Activated naive CD4-positive, alpha-beta T cell treated with anti-CD3 and anti-CD28 coated beads, Interleukin-2, amount 50 U/mL, for 24 hours (primary cell): ENCODE data around the gene MLLT1.
A peak's percentile ranks its signal among the peaks of the same experiment; 100 is the strongest.
"Not testable (repeated sequence)": the region's sequence is repeated elsewhere in the genome, so short reads cannot be mapped to it uniquely, and the experiment has no call there.

ENCODE experiments used
- H3K27ac Mint-ChIP-seq: one replicate; pipeline ENCODE4 v1.8.0; 2021; ENCODE audit warnings: mild to moderate bottlenecking, mixed read lengths
- H3K27me3 Mint-ChIP-seq: one replicate; pipeline ENCODE4 v1.8.0; 2021; ENCODE audit warnings: mixed read lengths
- H3K36me3 Mint-ChIP-seq: one replicate; pipeline ENCODE4 v1.8.0; 2021; ENCODE audit warnings: mixed read lengths
- H3K4me1 Mint-ChIP-seq: one replicate; pipeline ENCODE4 v1.8.0; 2021; ENCODE audit warnings: mixed read lengths
- H3K4me3 Mint-ChIP-seq: one replicate; pipeline ENCODE4 v1.8.0; 2021; ENCODE audit warnings: mild to moderate bottlenecking, mixed read lengths
- H3K9me3 Mint-ChIP-seq: one replicate; pipeline ENCODE4 v1.8.0; 2021; ENCODE audit warnings: mixed read lengths

Gene MLLT1

GRCh38 chr19:6279931-6280591 is at the start of gene MLLT1:
MLLT1 (minus strand) TSS chr19:6279975; CDS start chr19:6279784, 191 bp downstream.
- peaks cover 4% of the 10 kb centered on the region for H3K36me3 Mint-ChIP-seq
- peaks cover 42% of the 10 kb centered on the region for H3K4me1 Mint-ChIP-seq
- no peaks in the 10 kb centered on the region for H3K9me3 Mint-ChIP-seq
- peak within 1 kb of the TSS; percentile 98 for H3K27ac Mint-ChIP-seq
- H3K27me3 Mint-ChIP-seq: no peaks in the 10 kb centered on the region
- peak within 1 kb of the TSS; percentile 98 for H3K4me3 Mint-ChIP-seq

GRCh38 chr19:6326815-6327214 is 47.0 kb upstream of the MLLT1 start:
- Mint-ChIP-seq H3K9me3 (no peaks in the 10 kb centered on the region), H3K27ac (no peak overlapping the region), H3K4me3 (no peak overlapping the region), H3K36me3 (peaks cover 2% of the 10 kb centered on the region), H3K27me3 (no peaks in the 10 kb centered on the region), H3K4me1 (no peaks in the 10 kb centered on the region)

GRCh38 chr19:6325614-6326013 is 45.8 kb upstream of the MLLT1 start:
- Mint-ChIP-seq H3K4me3 (no peak overlapping the region), H3K27me3 (no peaks in the 10 kb centered on the region), H3K4me1 (no peaks in the 10 kb centered on the region), H3K9me3 (no peaks in the 10 kb centered on the region), H3K36me3 (peaks cover 2% of the 10 kb centered on the region), H3K27ac (no peak overlapping the region)

- H3K4me3 Mint-ChIP-seq: no peak overlapping the region
- no peak overlapping the region for H3K27ac Mint-ChIP-seq
- no peaks in the 10 kb centered on the region for H3K27me3 Mint-ChIP-seq
- H3K36me3 Mint-ChIP-seq: peaks cover 2% of the 10 kb centered on the region
- no peaks in the 10 kb centered on the region for H3K9me3 Mint-ChIP-seq
- no peaks in the 10 kb centered on the region for H3K4me1 Mint-ChIP-seq
Measured at GRCh38 chr19:6324757-6325156, 45.0 kb upstream of the MLLT1 start.

- H3K4me3 Mint-ChIP-seq: no peak overlapping the region
- H3K36me3 Mint-ChIP-seq: peaks cover 2% of the 10 kb centered on the region
- no peaks in the 10 kb centered on the region for H3K4me1 Mint-ChIP-seq
- H3K9me3 Mint-ChIP-seq: no peaks in the 10 kb centered on the region
- no peaks in the 10 kb centered on the region for H3K27me3 Mint-ChIP-seq
- no peak overlapping the region for H3K27ac Mint-ChIP-seq
Measured at GRCh38 chr19:6322284-6322683, 42.5 kb upstream of the MLLT1 start.

GRCh38 chr19:6319376-6319775 is 39.6 kb upstream of the MLLT1 start:
- Mint-ChIP-seq H3K36me3 (peaks cover 2% of the 10 kb centered on the region), H3K27ac (no peak overlapping the region), H3K4me1 (no peaks in the 10 kb centered on the region), H3K27me3 (no peaks in the 10 kb centered on the region), H3K9me3 (no peaks in the 10 kb centered on the region), H3K4me3 (no peak overlapping the region)

GRCh38 chr19:6318772-6319171 is 39.0 kb upstream of the MLLT1 start:
- Mint-ChIP-seq H3K27ac (no peak overlapping the region), H3K9me3 (no peaks in the 10 kb centered on the region), H3K4me3 (no peak overlapping the region), H3K36me3 (peaks cover 2% of the 10 kb centered on the region), H3K27me3 (no peaks in the 10 kb centered on the region), H3K4me1 (no peaks in the 10 kb centered on the region)

- H3K36me3 Mint-ChIP-seq, H3K4me3 Mint-ChIP-seq, H3K27me3 Mint-ChIP-seq, H3K27ac Mint-ChIP-seq, H3K4me1 Mint-ChIP-seq, H3K9me3 Mint-ChIP-seq: not testable (repeated sequence)
Measured at GRCh38 chr19:6315646-6316045, 35.9 kb upstream of the MLLT1 start.

- Mint-ChIP-seq H3K4me3 (no peak overlapping the region), H3K36me3 (no peaks in the 10 kb centered on the region), H3K9me3 (no peaks in the 10 kb centered on the region), H3K27me3 (no peaks in the 10 kb centered on the region), H3K27ac (no peak overlapping the region), H3K4me1 (no peaks in the 10 kb centered on the region)
Measured at GRCh38 chr19:6313398-6313969, 33.7 kb upstream of the MLLT1 start.

- H3K4me3 Mint-ChIP-seq: no peak overlapping the region
- no peaks in the 10 kb centered on the region for H3K4me1 Mint-ChIP-seq
- no peak overlapping the region for H3K27ac Mint-ChIP-seq
- H3K36me3 Mint-ChIP-seq: no peaks in the 10 kb centered on the region
- H3K27me3 Mint-ChIP-seq: no peaks in the 10 kb centered on the region
- H3K9me3 Mint-ChIP-seq: no peaks in the 10 kb centered on the region
Measured at GRCh38 chr19:6312018-6312417, 32.2 kb upstream of the MLLT1 start.

GRCh38 chr19:6298413-6298812 is 18.6 kb upstream of the MLLT1 start:
- H3K27ac Mint-ChIP-seq: no peak overlapping the region
- H3K36me3 Mint-ChIP-seq: peaks cover 5% of the 10 kb centered on the region
- peaks cover 10% of the 10 kb centered on the region for H3K9me3 Mint-ChIP-seq
- no peak overlapping the region for H3K4me3 Mint-ChIP-seq
- no peaks in the 10 kb centered on the region for H3K4me1 Mint-ChIP-seq
- H3K27me3 Mint-ChIP-seq: no peaks in the 10 kb centered on the region

- Mint-ChIP-seq H3K27ac (no peak overlapping the region), H3K9me3 (peaks cover 10% of the 10 kb centered on the region), H3K4me3 (no peak overlapping the region), H3K36me3 (peaks cover 5% of the 10 kb centered on the region), H3K27me3 (no peaks in the 10 kb centered on the region), H3K4me1 (no peaks in the 10 kb centered on the region)
Measured at GRCh38 chr19:6297202-6297601, 17.4 kb upstream of the MLLT1 start.

- Mint-ChIP-seq H3K27ac (no peak overlapping the region), H3K27me3 (no peaks in the 10 kb centered on the region), H3K4me1 (no peaks in the 10 kb centered on the region), H3K9me3 (peaks cover 10% of the 10 kb centered on the region), H3K36me3 (peaks cover 16% of the 10 kb centered on the region), H3K4me3 (no peak overlapping the region)
Measured at GRCh38 chr19:6292006-6292405, 12.2 kb upstream of the MLLT1 start.

GRCh38 chr19:6288737-6289136 is 9.0 kb upstream of the MLLT1 start:
- H3K4me1 Mint-ChIP-seq: no peaks in the 10 kb centered on the region
- H3K36me3 Mint-ChIP-seq: peaks cover 11% of the 10 kb centered on the region
- peaks cover under 1% of the 10 kb centered on the region for H3K9me3 Mint-ChIP-seq
- no peaks in the 10 kb centered on the region for H3K27me3 Mint-ChIP-seq
- H3K27ac Mint-ChIP-seq: no peak overlapping the region
- no peak overlapping the region for H3K4me3 Mint-ChIP-seq

GRCh38 chr19:6287269-6287885 is 7.6 kb upstream of the MLLT1 start:
- H3K4me1 Mint-ChIP-seq: no peaks in the 10 kb centered on the region
- H3K27ac Mint-ChIP-seq: no peak overlapping the region
- no peaks in the 10 kb centered on the region for H3K27me3 Mint-ChIP-seq
- H3K4me3 Mint-ChIP-seq: no peak overlapping the region
- H3K36me3 Mint-ChIP-seq: peaks cover 11% of the 10 kb centered on the region
- no peaks in the 10 kb centered on the region for H3K9me3 Mint-ChIP-seq

GRCh38 chr19:6286676-6287075 is 6.9 kb upstream of the MLLT1 start:
- Mint-ChIP-seq H3K4me1 (no peaks in the 10 kb centered on the region), H3K36me3 (peaks cover 11% of the 10 kb centered on the region), H3K4me3 (no peak overlapping the region), H3K27ac (no peak overlapping the region), H3K27me3 (no peaks in the 10 kb centered on the region), H3K9me3 (no peaks in the 10 kb centered on the region)
